MCF 10A (cell line): Measurements from ENCODE around the gene INTS7. TPM values are rescaled to one million over a fixed set of nuclear protein-coding genes. Genes with fewer than 3 reads are reported as not detected.

Experiments
- BruUV-seq: library from RNA; stranded (reverse); fragments of 400-500 nt; replicated peaks from 2 replicates; lab custom pipeline; 2021; lab: Mats Ljungman, UMichigan
- CTCF ChIA-PET: fragments of 300-600 bp; sonication (Branson Sonifier 250); formaldehyde crosslinking; extraction: SDS; loops from one replicate; lab custom pipeline; 2021; ENCODE audit warnings: antibody characterized with exemption, inconsistent platforms; lab: Yijun Ruan, JAX
- POLR2A ChIA-PET: fragments of 300-600, 350-650 bp; sonication (Branson Sonifier 250); formaldehyde crosslinking; extraction: SDS; loops from one replicate; lab custom pipeline; 2020; ENCODE audit warnings: antibody characterized with exemption, inconsistent platforms; lab: Yijun Ruan, JAX
- DNase-seq: peaks from one replicate; pipeline ENCODE4 v3.0.0-alpha.2; 2018; ENCODE audit not compliant: unreplicated experiment
- H3K27ac Mint-ChIP-seq: one replicate; pipeline ENCODE4 v1.8.0; 2022; ENCODE audit warnings: mild to moderate bottlenecking, low read depth, mixed read lengths; ENCODE audit not compliant: unreplicated experiment
- H3K27me3 Mint-ChIP-seq: one replicate; pipeline ENCODE4 v1.8.0; 2022; ENCODE audit warnings: mixed read lengths; ENCODE audit not compliant: insufficient read depth, unreplicated experiment
- H3K36me3 Mint-ChIP-seq: one replicate; pipeline ENCODE4 v1.8.0; 2022; ENCODE audit warnings: mild to moderate bottlenecking, moderate library complexity, mixed read lengths; ENCODE audit not compliant: insufficient read depth, unreplicated experiment
- H3K4me1 Mint-ChIP-seq: one replicate; pipeline ENCODE4 v1.8.0; 2022; ENCODE audit warnings: mixed read lengths; ENCODE audit not compliant: insufficient read depth, unreplicated experiment
- H3K4me3 Mint-ChIP-seq: one replicate; pipeline ENCODE4 v1.8.0; 2022; ENCODE audit warnings: mild to moderate bottlenecking, moderate library complexity, mixed read lengths; ENCODE audit not compliant: unreplicated experiment
- H3K9me3 Mint-ChIP-seq: one replicate; pipeline ENCODE4 v1.8.0; 2022; ENCODE audit warnings: mixed read lengths; ENCODE audit not compliant: unreplicated experiment
- intact Hi-C: fragments of 100-400 bp; cut with micrococcal nuclease; formaldehyde crosslinking; loops from 2 replicates; pipeline ENCODE4 v1.14.1; 2022
- total RNA-seq: library from RNA; stranded (reverse); gene quantifications from 2 replicates; pipeline ENCODE4 v1.2.3, GENCODE V29; 2022
- TF ChIP-seq, protein P1 (sequence below): fragments of 200-600 bp; IDR thresholded peaks from one replicate; pipeline ENCODE4 v1.8.0; 2022; ENCODE audit warnings: antibody characterized with exemption, mild to moderate bottlenecking; ENCODE audit not compliant: unreplicated experiment

The INTS7 gene
- total RNA-seq, 1 experiment from 2014 or later = 62.3 TPM

DNA sequence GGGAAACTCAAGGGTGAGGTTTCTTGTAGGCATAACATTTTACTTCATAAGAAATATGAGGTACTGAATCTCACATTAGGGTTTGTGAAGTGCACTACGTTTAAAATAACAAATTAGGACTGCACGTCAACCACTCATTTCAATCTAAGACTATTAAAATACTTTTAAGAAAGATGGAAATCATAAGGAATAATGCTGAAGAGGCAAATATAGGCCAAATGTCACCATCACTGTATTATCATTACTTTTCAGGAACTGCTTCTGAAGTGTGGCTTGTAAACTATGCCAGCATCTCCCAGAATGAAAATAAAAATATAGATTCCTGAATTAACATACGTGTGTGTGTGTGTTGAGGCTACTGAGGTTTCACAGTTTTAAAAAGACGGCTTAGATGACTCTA, 56.8 kb downstream of the INTS7 start:
- BruUV-seq = no TSS peak
- ChIA-PET CTCF (interaction anchor here (0.6 to 2.5 kb wide), 9 partner anchors 9 to 477 kb away, joined by 3 to 15 read pairs (median 4); partner anchors contain the start of genes DTL and INTS7), POLR2A (interaction anchor here (1.0 to 1.5 kb wide), 2 partner anchors 28 to 34 kb away, joined by 3 read pairs; no protein-coding TSS in a partner anchor)
- Mint-ChIP-seq H3K9me3 (no peaks in the 10 kb centered on the region), H3K27ac (peak overlapping the region; percentile 13), H3K4me1 (no peaks in the 10 kb centered on the region), H3K36me3 (peaks cover 90% of the 10 kb centered on the region), H3K4me3 (no peak overlapping the region), H3K27me3 (no peaks in the 10 kb centered on the region)
- TF ChIP-seq, protein P1, sequence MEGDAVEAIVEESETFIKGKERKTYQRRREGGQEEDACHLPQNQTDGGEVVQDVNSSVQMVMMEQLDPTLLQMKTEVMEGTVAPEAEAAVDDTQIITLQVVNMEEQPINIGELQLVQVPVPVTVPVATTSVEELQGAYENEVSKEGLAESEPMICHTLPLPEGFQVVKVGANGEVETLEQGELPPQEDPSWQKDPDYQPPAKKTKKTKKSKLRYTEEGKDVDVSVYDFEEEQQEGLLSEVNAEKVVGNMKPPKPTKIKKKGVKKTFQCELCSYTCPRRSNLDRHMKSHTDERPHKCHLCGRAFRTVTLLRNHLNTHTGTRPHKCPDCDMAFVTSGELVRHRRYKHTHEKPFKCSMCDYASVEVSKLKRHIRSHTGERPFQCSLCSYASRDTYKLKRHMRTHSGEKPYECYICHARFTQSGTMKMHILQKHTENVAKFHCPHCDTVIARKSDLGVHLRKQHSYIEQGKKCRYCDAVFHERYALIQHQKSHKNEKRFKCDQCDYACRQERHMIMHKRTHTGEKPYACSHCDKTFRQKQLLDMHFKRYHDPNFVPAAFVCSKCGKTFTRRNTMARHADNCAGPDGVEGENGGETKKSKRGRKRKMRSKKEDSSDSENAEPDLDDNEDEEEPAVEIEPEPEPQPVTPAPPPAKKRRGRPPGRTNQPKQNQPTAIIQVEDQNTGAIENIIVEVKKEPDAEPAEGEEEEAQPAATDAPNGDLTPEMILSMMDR = no peak
- DNase-seq = no peak
- intact Hi-C loops = no loop called here

DNA sequence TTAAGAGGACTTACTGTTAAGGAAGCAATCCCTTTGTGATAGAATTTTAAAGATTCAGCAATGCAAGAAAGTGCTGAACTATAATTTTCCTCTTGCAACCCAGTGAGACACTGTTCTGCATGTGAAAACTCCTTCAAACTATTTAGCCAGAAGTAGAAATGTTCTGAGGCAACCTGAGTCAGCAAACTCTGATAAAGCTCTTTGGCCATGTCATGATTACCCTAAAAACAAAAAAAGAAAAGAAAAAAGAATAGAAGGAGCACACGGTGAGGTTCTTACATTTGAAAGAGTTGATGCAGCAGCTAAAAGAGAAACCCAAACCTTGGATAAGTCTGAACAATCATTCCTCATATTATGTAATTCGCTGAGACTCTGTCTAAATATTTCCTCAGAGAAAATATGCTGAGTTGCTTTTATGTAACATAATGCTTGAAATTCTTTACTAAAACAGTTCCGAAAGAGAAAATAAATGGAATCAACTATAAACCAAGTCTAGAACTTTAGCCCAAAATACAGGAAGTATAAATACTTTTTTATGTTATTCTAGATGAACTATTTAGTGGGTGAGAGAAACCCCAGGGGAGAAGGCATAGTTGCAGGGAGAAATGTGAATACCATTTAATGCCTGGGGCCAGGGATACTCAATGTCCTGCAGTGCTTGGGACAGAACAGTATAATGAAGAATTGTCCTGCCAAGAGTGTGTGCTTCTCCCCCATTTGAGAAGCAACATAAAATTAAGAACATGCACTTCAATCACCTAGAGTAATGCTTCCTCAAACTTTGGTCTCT, 60.0 kb downstream of the INTS7 start:
- intact Hi-C loops = no loop called here
- TF ChIP-seq, protein P1 = no peak
- POLR2A ChIA-PET = interaction anchor here (0.7 to 1.8 kb wide), 3 partner anchors 19 to 295 kb away, joined by 3 to 4 read pairs (median 3); no protein-coding TSS in a partner anchor
- Mint-ChIP-seq H3K36me3 (peaks cover 76% of the 10 kb centered on the region), H3K4me1 (no peaks in the 10 kb centered on the region), H3K9me3 (no peaks in the 10 kb centered on the region), H3K4me3 (no peak overlapping the region), H3K27me3 (no peaks in the 10 kb centered on the region), H3K27ac (peak overlapping the region; percentile 43)
- no TSS peak for BruUV-seq
- CTCF ChIA-PET = interaction anchor here (0.8 to 1.8 kb wide), 4 partner anchors 14 to 623 kb away, joined by 3 to 8 read pairs (median 4); no protein-coding TSS in a partner anchor
- no peak for DNase-seq

DNA sequence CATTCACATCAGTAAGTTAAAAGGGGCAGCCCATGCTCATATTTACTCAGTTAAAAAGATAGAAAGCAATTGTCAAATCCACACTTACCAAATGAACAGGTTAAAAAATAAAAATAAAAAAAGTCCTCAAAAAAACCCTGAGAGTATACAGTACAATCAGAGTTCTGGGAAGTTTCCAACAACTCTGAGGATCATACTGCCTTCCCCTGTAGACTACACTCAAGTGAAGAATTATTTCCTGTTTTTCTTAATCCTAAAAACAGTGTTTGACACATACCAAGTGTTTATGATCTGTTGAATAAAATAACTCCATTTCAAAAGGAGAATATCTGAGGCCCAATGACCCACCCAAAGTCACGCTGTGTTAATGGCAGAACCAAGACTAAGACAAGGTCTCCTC, 61.8 kb downstream of the INTS7 start:
- CTCF ChIA-PET = interaction anchor here (1.0 to 2.1 kb wide), 4 partner anchors 10 to 293 kb away, joined by 3 to 11 read pairs (median 4); no protein-coding TSS in a partner anchor
- TF ChIP-seq, protein P1 = no peak
- Mint-ChIP-seq H3K27ac (no peak overlapping the region), H3K4me3 (no peak overlapping the region), H3K36me3 (peaks cover 77% of the 10 kb centered on the region), H3K27me3 (no peaks in the 10 kb centered on the region), H3K4me1 (no peaks in the 10 kb centered on the region), H3K9me3 (no peaks in the 10 kb centered on the region)
- POLR2A ChIA-PET = interaction anchor here (0.8 to 1.4 kb wide), 2 partner anchors 8 to 58 kb away, joined by 3 read pairs; no protein-coding TSS in a partner anchor
- DNase-seq = no peak
- TSS peak; percentile 5 for BruUV-seq
- intact Hi-C loops = no loop called here

DNA sequence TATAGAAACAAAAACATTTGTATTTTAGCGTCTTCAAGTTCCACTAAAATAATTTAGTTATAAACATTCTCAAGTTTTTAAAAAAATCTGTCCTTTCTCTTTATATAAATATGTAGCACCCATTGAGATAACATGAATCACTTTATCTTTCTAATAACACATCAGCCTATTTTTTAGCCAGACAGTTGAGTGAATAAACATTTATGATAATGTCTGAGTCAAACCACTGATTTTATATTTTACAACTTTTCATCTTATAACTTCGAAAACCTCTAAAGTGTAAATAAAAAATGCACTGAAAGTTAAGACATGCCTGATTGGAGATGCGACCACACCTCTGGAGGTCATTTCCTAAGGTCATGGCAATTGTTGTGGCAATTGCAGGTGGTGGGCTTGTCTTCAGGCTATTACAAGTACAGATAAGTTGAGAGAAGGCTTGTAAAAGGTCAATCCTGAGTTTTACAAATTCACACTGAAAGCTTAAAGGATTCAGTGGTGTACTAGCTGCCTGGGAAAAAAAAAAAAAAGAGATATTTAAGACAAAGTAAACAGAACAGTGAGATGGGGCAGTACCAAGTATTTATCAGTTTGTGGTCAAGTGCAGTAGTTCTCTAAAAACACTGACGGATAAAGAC, 67.0 kb downstream of the INTS7 start:
- POLR2A ChIA-PET = interaction anchor here (0.8 kb wide), 1 partner anchor 11 kb away, joined by 3 read pairs; no protein-coding TSS in a partner anchor
- Mint-ChIP-seq H3K27me3 (no peaks in the 10 kb centered on the region), H3K9me3 (no peaks in the 10 kb centered on the region)

More for the DNA sequence above, 67.0 kb downstream of the INTS7 start:
- BruUV-seq = no TSS peak
- no peaks in the 10 kb centered on the region for H3K4me1 Mint-ChIP-seq
- TF ChIP-seq, protein P1 = no peak
- CTCF ChIA-PET = interaction anchor here (0.6 to 1.2 kb wide), 2 partner anchors 270 to 344 kb away, joined by 3 to 7 read pairs; no protein-coding TSS in a partner anchor
- no peak overlapping the region for H3K27ac Mint-ChIP-seq
- intact Hi-C loops = no loop called here
- peaks cover 69% of the 10 kb centered on the region for H3K36me3 Mint-ChIP-seq
- H3K4me3 Mint-ChIP-seq = no peak overlapping the region
- no peak for DNase-seq
